Urinary bladder (tissue), 4 donors: ENCODE measurements around the gene NCOA1. TPM values are rescaled to one million over a fixed set of nuclear protein-coding genes. Genes with fewer than 3 reads are reported as not detected.

Source experiments
- DNase-seq: peaks from one replicate; pipeline ENCODE4 v3.0.0-alpha.2; 2015; ENCODE audit errors: extremely low spot score
- H3K27ac ChIP-seq: one replicate; pipeline ENCODE4 v1.5.1; 2013; ENCODE audit warnings: low read depth, mild to moderate bottlenecking, moderate library complexity
- H3K36me3 ChIP-seq: one replicate; pipeline ENCODE4 v1.6.1; 2013; ENCODE audit warnings: mild to moderate bottlenecking, moderate library complexity; ENCODE audit not compliant: insufficient read depth
- H3K4me1 ChIP-seq: one replicate; pipeline ENCODE4 v1.6.1; 2013; ENCODE audit warnings: mild to moderate bottlenecking, moderate library complexity; ENCODE audit not compliant: insufficient read depth
- H3K4me3 ChIP-seq: one replicate; pipeline ENCODE4 v1.5.1; 2013; ENCODE audit warnings: low read depth, low read length
- WGBS: extraction: QIAGEN DNeasy Blood & Tissue Kit; methylation state at CpG from one replicate; pipeline ENCODE4 v1.1.7; 2013; 5-methylcytosine and 5-hydroxymethylcytosine counted together
- polyA plus RNA-seq: library from polyadenylated mRNA; stranded (reverse); fragments of 200-250 nt; gene quantifications from one replicate; pipeline ENCODE4 v1.2.3, GENCODE V29; 2013
- total RNA-seq: library from RNA; depleted of rRNA; stranded (reverse); fragments of >200 nt; gene quantifications from one replicate; pipeline ENCODE4 v1.2.3, GENCODE V29; 2014
- donor health status: healthy with polysubstance abuse.
- donor health status: healthy.

NCOA1 gene
- total and polyA plus RNA-seq, 2 donors: 24.4 to 107 TPM

DNA sequence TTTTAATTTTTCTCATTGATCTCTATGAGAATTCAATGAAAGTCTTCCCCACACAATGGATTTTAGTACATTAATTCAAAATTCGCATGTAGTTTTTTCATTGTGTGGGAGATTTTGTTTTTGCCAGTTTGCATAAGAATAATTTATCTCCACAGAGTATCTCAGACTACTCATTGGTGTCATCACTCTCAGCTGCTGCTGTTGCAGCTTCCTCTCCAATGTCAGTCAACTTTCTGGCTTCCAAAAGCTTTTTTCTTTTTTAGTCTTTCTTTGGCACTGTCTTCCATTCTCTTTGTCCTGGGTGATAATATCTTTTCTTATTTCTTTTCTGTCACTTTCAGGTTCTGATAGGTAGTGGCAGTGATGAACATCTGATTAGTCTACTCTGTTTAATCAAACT is 251.7 kb downstream of the NCOA1 start:
- no peak for DNase-seq
- 87% methylated on average over 1 of the region's 1 CpG for WGBS
- Histone ChIP-seq H3K4me3 (no peak overlapping the region), H3K4me1 (no peaks in the 10 kb centered on the region), H3K36me3 (no peaks in the 10 kb centered on the region), H3K27ac (no peak overlapping the region)

DNA sequence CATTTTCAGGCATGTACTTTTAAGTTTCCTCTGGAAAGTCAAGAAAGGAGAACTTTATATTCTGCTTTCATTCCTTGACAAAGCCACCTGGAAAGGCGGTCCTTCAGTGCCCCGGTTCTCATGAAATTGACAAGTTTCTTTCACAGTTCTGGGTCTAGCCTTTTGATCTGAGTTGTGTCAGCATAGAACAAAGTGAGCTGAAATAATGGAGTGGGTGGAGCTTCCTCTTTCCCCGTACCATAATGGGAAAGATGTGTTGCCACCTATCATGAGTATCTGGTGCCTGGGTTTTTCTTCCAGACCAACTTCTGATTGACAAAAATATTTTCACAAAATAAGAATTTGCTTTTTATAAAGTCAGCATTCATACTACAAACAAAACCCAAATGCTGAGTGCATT is 252.9 kb downstream of the NCOA1 start:
- H3K36me3 ChIP-seq: no peaks in the 10 kb centered on the region
- H3K4me1 ChIP-seq: no peaks in the 10 kb centered on the region
- H3K4me3 ChIP-seq: no peak overlapping the region
- 75% methylated on average over 3 of the region's 3 CpGs for WGBS
- H3K27ac ChIP-seq: no peak overlapping the region
- DNase-seq: no peak

DNA sequence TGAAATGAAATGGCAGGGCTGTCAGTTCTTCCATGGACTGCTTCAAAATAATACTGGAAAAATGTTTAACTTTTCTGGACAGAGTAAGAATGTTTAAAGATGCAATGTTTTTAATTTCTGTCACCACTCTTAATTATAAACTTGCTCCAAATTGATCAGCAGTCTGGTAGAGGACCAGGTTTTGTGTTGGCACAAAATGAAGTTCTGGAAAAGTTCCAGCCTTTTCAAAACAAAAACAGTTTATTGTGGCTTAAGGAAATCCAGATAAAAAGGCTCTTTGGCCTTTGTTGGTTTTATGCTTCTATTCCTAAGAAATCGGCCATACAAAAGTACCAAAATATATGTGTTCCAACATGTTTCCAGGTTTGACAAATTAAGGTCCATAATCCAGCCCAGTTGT is 253.3 kb downstream of the NCOA1 start:
- 44% methylated on average over 1 of the region's 1 CpG for WGBS
- H3K4me3 ChIP-seq: no peak overlapping the region
- DNase-seq: no peak
- H3K27ac ChIP-seq: no peak overlapping the region
- no peaks in the 10 kb centered on the region for H3K4me1 ChIP-seq
- H3K36me3 ChIP-seq: no peaks in the 10 kb centered on the region

DNA sequence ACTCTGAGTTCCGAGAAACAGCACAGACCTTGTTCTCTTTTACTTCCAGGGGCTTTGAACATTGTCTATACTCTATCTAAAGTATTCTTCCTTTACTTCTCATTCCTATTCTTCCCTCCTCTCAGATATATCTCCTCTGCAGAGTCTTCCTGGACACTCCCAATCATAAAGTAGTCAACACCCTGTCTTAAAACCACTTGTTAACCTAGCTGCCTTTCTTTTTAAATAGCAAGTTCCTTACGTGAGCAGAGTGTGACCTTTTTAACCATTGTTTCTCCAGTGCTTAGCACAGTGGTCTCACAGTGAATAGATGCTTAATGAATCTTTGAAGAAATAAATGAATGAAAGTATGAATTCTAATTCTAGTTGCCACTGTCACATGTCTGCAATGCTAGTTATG is 254.8 kb downstream of the NCOA1 start:
- Histone ChIP-seq H3K4me1 (no peaks in the 10 kb centered on the region), H3K4me3 (no peak overlapping the region), H3K27ac (no peak overlapping the region), H3K36me3 (no peaks in the 10 kb centered on the region)
- DNase-seq: no peak
- 84% methylated on average over 2 of the region's 2 CpGs for WGBS

DNA sequence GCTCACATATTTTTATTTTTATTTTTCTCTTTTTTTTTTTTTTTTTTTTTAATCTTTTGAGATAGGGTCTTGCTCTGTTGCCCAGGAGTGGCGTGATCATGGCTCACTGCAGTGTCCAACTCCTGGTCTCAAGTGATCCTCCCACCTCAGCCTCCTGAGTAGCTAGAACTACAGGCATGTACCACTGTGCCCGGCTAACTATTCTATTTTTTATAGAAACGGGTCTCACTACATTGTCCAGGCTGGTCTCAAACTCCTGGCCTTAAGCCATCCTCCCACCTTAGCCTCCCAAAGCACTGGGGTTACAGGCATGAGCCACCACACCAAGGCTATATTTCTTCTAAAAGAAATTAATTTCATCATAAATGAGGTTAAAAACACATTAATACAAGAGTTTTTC is 256.2 kb downstream of the NCOA1 start:
- WGBS: 99% methylated on average over 3 of the region's 3 CpGs
- Histone ChIP-seq H3K36me3 (no peaks in the 10 kb centered on the region), H3K4me3 (no peak overlapping the region), H3K27ac (no peak overlapping the region), H3K4me1 (no peaks in the 10 kb centered on the region)
- no peak for DNase-seq

DNA sequence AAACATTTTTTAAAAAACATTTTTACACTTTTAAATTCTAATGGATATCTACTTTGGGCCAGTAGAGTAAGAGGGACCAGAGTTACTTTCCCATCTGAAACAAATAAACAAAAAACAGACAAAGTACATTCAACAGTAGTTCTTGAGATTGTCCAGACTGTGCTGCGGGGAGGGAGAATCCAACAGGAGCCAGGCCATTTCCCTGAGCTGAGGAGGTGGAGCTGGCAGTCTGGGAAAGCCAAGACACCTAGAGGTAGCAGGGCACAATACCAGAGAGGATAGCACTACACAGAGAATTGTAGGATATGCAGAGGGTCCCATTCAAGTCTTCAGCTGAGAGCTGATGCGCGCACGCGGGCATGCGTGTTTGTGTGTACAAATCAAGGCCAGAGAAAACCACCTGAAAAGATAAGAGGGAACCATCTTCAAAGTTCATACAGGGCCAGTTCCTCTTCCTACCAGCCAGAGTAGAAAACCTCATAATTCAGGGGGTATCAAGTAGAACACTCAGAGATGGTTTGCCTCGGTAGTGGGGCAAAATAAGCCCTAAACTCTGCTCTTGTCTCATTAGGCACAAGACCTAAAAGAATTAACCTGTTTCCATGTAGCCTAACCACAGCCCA is 258.1 kb downstream of the NCOA1 start:
- no peak for DNase-seq
- Histone ChIP-seq H3K36me3 (peaks cover 1% of the 10 kb centered on the region), H3K4me3 (no peak overlapping the region), H3K27ac (no peak overlapping the region), H3K4me1 (no peaks in the 10 kb centered on the region)
- 88% methylated on average over 7 of the region's 7 CpGs for WGBS

DNA sequence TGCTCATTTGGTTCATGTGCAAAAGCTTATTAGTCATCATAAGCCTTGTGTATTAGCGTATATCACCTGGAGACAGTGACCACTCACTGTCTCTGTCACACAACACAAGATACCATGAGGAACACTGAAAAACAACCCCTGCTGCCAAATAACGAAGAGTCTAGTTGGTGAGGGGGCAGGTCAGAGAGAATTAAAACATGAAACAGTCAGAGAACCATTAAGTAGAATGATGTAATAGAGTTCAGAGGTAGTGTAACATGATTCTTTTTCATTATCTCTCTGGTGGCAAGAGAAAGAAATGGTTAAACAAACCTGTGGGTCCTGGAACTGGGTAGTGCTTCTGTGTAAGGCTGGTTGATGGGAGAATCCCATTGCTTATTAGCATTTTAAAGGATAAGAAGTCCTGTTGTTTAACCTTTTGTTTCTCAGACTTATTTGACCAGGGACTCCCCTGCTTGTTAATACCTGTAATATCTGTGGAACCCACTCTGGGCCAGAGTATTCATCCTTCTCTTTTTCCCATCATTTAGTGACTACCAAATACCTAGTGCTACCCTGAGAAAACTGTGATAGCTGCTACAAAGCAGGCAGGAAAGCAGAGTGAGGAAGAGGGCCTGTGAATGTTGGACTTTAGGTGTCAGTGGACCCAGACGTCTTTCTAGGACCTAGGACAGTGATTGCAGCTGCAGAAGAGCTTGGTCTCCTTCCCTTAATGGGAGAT is 264.1 kb downstream of the NCOA1 start:
- H3K4me3 ChIP-seq: no peak overlapping the region
- no peak overlapping the region for H3K27ac ChIP-seq
- no peak for DNase-seq
- no peaks in the 10 kb centered on the region for H3K4me1 ChIP-seq
- whole genome bisulfite sequencing: 85% methylated on average over 3 of the region's 3 CpGs
- H3K36me3 ChIP-seq: peaks cover 8% of the 10 kb centered on the region

DNA sequence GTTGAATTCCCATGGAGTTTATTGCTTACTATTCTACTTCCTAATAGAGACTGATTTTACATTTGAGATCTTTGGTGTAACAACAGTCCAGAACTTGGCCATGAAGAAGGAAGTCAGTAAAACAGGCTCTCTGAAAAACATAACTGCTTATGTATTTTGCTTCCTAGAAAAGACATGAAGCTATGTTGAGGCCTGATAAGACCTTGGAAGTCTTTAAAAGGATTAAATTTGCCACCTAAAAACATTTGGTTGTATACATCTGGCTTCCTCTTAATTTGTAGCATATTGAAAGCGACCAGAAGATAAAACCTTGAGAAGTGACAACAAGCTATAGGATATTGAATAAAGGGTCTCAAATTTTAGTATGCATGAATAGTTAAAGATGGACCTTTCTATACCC is 265.7 kb downstream of the NCOA1 start:
- Histone ChIP-seq H3K4me3 (no peak overlapping the region), H3K27ac (no peak overlapping the region), H3K4me1 (no peaks in the 10 kb centered on the region), H3K36me3 (peaks cover 8% of the 10 kb centered on the region)
- no peak for DNase-seq
- 96% methylated on average over 1 of the region's 1 CpG for WGBS

DNA sequence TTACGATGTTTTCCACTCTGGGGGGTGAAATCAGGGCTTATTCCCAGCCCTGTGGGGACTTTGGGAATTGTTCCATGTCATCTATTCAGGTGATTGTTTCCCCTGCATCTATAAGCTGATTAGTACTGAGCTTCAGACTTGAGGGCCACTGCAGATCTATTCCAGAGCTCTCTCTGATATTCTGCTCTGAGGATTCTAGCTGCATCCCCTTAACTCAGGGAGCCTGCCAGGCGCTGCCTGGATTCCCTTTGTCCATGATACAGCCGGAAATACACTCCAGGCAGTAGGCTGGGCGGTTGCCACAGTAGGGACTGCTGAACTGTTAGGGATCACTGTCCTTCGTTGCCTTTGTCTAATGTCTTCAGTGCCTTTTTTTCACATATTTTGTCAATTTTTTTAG is 270.8 kb downstream of the NCOA1 start:
- DNase-seq: no peak
- Histone ChIP-seq H3K4me3 (no peak overlapping the region), H3K36me3 (peaks cover 3% of the 10 kb centered on the region), H3K27ac (no peak overlapping the region), H3K4me1 (no peaks in the 10 kb centered on the region)
- WGBS: 89% methylated on average over 5 of the region's 5 CpGs

DNA sequence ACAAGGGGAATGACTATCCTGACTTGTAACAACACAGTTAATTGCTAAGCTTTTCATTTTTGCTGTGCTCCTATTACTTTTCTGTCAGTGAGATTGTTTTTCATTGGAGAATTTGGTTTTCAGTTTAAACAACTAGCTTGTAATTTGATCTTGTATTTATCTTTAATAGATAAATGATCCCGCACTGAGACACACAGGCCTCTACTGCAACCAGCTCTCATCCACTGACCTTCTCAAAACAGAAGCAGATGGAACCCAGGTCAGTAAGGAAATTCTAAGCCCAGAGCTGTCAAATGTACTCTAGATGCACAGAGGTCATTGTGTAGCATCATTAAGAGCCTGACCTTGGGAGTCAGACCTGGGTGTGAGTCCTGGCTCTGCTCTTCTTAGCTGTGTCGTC is 271.5 kb downstream of the NCOA1 start:
- Histone ChIP-seq H3K36me3 (peaks cover 3% of the 10 kb centered on the region), H3K4me3 (no peak overlapping the region), H3K4me1 (no peaks in the 10 kb centered on the region), H3K27ac (no peak overlapping the region)
- 50% methylated on average over 2 of the region's 2 CpGs for WGBS
- no peak for DNase-seq

DNA sequence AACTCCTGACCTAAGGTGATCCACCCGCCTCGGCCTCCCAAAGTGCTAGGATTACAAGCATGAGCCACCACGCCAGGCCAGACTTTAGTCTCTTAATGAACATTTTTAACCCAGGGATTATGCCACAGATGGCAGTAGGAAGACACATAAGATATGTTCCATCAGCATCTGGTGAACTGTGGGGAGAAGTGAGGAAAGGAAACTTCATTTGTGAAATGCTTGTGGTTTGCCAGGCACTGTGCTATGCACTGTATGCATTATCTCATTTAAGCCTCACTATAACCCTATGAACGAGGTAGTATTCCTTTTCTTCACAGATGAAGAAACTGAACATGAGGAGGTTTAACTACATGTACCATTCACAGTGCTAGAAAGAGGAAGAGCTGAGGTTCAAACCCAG is 272.8 kb downstream of the NCOA1 start:
- Histone ChIP-seq H3K4me1 (no peaks in the 10 kb centered on the region), H3K36me3 (peaks cover 3% of the 10 kb centered on the region), H3K27ac (no peak overlapping the region), H3K4me3 (no peak overlapping the region)
- WGBS: 93% methylated on average over 4 of the region's 4 CpGs
- no peak for DNase-seq

DNA sequence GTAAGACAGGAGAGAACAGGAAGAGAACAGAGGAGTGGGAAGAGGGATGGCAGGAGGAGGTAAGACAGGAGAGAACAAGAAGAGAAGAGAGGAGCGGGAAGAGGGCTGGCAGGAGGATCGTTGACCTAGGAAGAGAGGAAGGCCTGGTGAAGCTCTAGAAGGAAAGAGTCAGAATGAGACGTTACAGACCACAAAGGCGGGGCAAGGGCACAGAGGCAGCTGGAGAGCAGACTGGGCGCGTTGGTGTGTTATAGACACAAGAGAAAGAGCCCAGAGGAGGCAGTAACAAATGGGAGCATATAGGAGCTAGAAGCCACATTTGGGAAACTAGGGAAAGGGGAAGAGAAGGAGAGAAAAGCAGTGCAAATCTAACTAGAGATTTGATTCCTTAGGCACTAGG is 275.6 kb downstream of the NCOA1 start:
- Histone ChIP-seq H3K36me3 (peaks cover 3% of the 10 kb centered on the region), H3K27ac (no peak overlapping the region), H3K4me1 (no peaks in the 10 kb centered on the region), H3K4me3 (no peak overlapping the region)
- DNase-seq: no peak
- 81% methylated on average over 6 of the region's 6 CpGs for WGBS

DNA sequence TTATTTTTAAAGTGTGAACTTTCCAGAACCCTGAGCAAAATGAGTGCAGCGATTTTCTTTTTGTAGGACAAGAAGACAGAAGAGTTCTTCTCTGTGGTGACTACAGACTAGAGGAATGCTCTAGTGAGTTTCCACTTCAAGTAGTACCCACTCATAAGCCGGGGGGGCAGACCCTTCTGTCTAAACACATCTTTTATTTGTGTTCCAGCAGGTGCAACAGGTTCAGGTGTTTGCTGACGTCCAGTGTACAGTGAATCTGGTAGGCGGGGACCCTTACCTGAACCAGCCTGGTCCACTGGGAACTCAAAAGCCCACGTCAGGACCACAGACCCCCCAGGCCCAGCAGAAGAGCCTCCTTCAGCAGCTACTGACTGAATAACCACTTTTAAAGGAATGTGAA is 277.0 kb downstream of the NCOA1 start:
- Histone ChIP-seq H3K36me3 (peaks cover 3% of the 10 kb centered on the region), H3K4me1 (no peaks in the 10 kb centered on the region), H3K27ac (no peak overlapping the region), H3K4me3 (no peak overlapping the region)
- WGBS: 93% methylated on average over 5 of the region's 5 CpGs
- DNase-seq: no peak

DNA sequence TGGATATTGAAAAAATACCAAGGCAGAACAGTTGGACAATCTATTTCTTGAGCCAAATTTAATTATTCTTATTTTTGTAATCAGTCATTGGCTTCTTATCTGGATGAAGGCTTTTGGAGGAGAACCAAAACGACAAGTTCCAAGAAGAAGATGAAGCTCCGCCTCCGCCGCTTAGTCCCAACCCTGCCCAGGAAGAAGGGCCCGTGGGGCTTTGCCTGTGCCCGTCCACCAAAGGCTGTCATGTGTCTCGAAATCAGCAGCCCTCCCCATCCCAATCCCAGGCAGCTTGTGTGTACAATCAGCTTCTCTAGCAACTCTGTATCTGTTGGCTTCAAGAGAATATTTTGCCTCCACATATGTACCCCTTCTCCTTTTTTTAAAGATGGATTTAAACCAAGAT is 277.5 kb downstream of the NCOA1 start:
- no peaks in the 10 kb centered on the region for H3K4me1 ChIP-seq
- no peak overlapping the region for H3K27ac ChIP-seq
- peaks cover 3% of the 10 kb centered on the region for H3K36me3 ChIP-seq
- 81% methylated on average over 7 of the region's 7 CpGs for WGBS
- DNase-seq: no peak
- no peak overlapping the region for H3K4me3 ChIP-seq
